Prostate gland (tissue), 2 donors: Measurements from ENCODE around the gene TIE1. TPM values are rescaled to one million over a fixed set of nuclear protein-coding genes. Genes with fewer than 3 reads are reported as not detected.

ENCODE experiments used
- DNase-seq: peaks from one replicate; pipeline ENCODE4 v3.0.0-alpha.2; 2019; ENCODE audit warnings: low spot score
- H3K27ac ChIP-seq, 2 donors: fragments of 200-600 bp; sonication (generic); 2 replicates each; pipeline ENCODE4 v1.5.1; 2017 to 2019
- H3K27me3 ChIP-seq: fragments of 200-600 bp; sonication (generic); replicated peaks from 2 replicates; pipeline ENCODE4 v1.5.1; 2019; ENCODE audit not compliant: insufficient read depth
- H3K36me3 ChIP-seq, 2 donors: fragments of 200-600 bp; sonication (generic); 1 replicate in 1 of 2; 2 replicates in 1 of 2; pipeline versions ENCODE4 v1.5.1 to v1.8.1; 2017 to 2019
- H3K4me1 ChIP-seq: fragments of 200-600 bp; sonication (generic); replicated peaks from 2 replicates; pipeline ENCODE4 v1.5.1; 2019
- H3K4me3 ChIP-seq, 2 donors: fragments of 200-600 bp; sonication (generic); 2 replicates each; pipeline ENCODE4 v1.5.1; 2017 to 2019
- H3K9me3 ChIP-seq: fragments of 200-600 bp; sonication (generic); 2 replicates; pipeline ENCODE4 v1.5.1; 2017
- POLR2A ChIP-seq: fragments of 450-650 bp; IDR thresholded peaks from one replicate; pipeline ENCODE4 v1.6.1; 2016; ENCODE audit warnings: antibody characterized with exemption, mild to moderate bottlenecking
- POLR2AphosphoS5 ChIP-seq: sonication (generic); formaldehyde crosslinking; IDR thresholded peaks from one replicate; pipeline ENCODE4 v1.6.1; 2017; ENCODE audit warnings: antibody characterized with exemption
- WGBS: methylation state at CpG from one replicate; pipeline ENCODE4 v1.1.5; 2018; 5-methylcytosine and 5-hydroxymethylcytosine counted together
- intact Hi-C: fragments of 100-400 bp; cut with DNase I; formaldehyde crosslinking; loops from one replicate; pipeline ENCODE4 v1.14.2; 2022
- total RNA-seq, 2 donors: library from RNA; depleted of rRNA; stranded (reverse); fragments of >200 nt; gene quantifications; one replicate each; pipeline ENCODE4 v1.1.0, GENCODE V29; 2016
- TF ChIP-seq, protein P1 (sequence below), 4 experiments: fragments of 200-600 bp in 2 of 4; fragments of 450-650 bp in 2 of 4; sonication (generic) in 2 of 4; IDR thresholded peaks; 1 replicate in 3 of 4; 2 replicates in 1 of 4; pipeline ENCODE4 v1.5.1; 2016 to 2019; ENCODE audit warnings: antibody characterized with exemption in 4 of 4, mild to moderate bottlenecking in 2 of 4, moderate library complexity in 2 of 4

Gene TIE1
- total RNA-seq, 2 donors from 2014 or later, result 18.7 to 21.7 TPM

DNA sequence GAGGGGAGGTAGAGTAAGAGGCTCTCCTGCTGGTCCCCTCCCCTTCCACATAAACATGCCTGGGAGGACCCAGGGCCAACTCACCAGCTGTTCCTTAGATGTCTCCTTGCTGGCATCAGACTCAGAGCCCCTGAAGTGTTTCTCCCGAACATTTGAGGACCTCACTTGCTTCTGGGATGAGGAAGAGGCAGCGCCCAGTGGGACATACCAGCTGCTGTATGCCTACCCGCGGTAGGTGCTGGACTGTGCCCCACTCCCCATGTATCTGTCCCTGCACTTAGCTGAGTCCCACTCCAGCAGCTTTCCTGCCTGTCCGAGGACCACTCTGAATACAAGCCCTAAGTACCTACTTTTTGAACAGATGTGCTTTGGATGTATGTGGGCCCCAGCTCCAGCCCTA lies 37.2 kb downstream of the TIE1 start:
- WGBS, result 90% methylated on average over 5 of the region's 5 CpGs
- no peak for DNase-seq
- TF ChIP-seq POLR2A, result no peak
- no peak for TF ChIP-seq POLR2AphosphoS5
- TF ChIP-seq, protein P1, sequence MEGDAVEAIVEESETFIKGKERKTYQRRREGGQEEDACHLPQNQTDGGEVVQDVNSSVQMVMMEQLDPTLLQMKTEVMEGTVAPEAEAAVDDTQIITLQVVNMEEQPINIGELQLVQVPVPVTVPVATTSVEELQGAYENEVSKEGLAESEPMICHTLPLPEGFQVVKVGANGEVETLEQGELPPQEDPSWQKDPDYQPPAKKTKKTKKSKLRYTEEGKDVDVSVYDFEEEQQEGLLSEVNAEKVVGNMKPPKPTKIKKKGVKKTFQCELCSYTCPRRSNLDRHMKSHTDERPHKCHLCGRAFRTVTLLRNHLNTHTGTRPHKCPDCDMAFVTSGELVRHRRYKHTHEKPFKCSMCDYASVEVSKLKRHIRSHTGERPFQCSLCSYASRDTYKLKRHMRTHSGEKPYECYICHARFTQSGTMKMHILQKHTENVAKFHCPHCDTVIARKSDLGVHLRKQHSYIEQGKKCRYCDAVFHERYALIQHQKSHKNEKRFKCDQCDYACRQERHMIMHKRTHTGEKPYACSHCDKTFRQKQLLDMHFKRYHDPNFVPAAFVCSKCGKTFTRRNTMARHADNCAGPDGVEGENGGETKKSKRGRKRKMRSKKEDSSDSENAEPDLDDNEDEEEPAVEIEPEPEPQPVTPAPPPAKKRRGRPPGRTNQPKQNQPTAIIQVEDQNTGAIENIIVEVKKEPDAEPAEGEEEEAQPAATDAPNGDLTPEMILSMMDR (IDR thresholded peaks at IDR 0.05), result no peak

DNA sequence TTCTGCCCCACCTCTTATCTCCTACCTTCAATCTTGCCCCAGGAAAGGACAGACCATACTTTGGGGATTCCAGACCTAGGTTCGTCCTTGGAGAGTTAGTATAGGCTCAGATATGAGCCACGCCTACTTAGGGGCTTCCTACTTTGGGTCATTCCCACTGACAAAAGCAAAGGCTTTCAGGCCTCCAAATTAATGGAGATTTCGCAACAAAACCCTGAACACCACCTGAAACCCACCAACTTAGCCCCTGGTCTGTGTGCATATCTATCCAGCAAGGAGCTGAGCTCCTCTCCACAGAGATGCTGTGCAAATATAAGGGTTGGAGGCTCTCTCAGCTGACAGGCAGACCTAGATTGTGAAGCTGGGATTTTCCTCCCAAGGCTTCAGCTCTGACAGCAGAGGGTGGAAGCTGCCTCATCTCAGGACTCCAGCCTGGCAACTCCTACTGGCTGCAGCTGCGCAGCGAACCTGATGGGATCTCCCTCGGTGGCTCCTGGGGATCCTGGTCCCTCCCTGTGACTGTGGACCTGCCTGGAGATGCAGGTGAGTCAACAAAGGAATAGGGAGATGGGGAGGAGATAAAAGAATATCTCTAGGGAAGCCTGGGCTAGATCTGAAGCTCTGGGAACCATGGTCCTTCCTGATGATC lies 38.9 kb downstream of the TIE1 start:
- Histone ChIP-seq H3K27me3 (no peaks in the 10 kb centered on the region), H3K27ac (no peak overlapping the region), H3K36me3 (no peaks in the 10 kb centered on the region), H3K4me3 (no peak overlapping the region), H3K4me1 (no peaks in the 10 kb centered on the region), H3K9me3 (no peaks in the 10 kb centered on the region)
- intact Hi-C loops, result no loop called here
- no peak for DNase-seq
- TF ChIP-seq POLR2AphosphoS5 (no peak), POLR2A (no peak)
- TF ChIP-seq, protein P1 (IDR thresholded peaks at IDR 0.05), result no peak
- 94% methylated on average over 6 of the region's 6 CpGs for WGBS

More for the DNA sequence above, 37.2 kb downstream of the TIE1 start:
- Histone ChIP-seq H3K4me1 (no peaks in the 10 kb centered on the region), H3K36me3 (no peaks in the 10 kb centered on the region), H3K27ac (no peak overlapping the region), H3K4me3 (no peak overlapping the region), H3K27me3 (no peaks in the 10 kb centered on the region), H3K9me3 (no peaks in the 10 kb centered on the region)
- intact Hi-C loops, result no loop called here

DNA sequence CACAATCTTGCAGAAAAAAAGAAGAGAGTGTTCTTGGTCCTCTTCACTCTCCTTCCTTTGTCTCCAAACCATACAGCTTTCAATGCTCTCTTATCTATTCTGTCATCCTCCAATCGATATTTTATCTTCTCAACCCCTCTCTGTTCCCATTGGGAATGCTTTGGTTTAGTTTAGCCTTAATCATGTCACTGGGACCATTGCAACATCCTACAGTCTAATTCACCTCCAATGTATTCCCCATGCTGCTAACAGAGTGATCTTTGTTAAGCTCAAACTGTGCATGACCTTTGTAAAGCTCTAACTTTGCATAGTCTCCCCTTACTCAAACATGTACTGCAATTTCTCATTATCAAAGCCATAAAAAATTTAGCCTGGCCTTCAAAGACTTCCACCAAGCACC lies 39.8 kb downstream of the TIE1 start:
- H3K9me3 ChIP-seq, result no peaks in the 10 kb centered on the region
- H3K4me3 ChIP-seq, result no peak overlapping the region
- H3K36me3 ChIP-seq, result no peaks in the 10 kb centered on the region
- no peak for DNase-seq
- no peaks in the 10 kb centered on the region for H3K27me3 ChIP-seq
- 71% methylated on average over 1 of the region's 1 CpG for WGBS
- intact Hi-C loops, result no loop called here
- TF ChIP-seq POLR2AphosphoS5, result no peak
- TF ChIP-seq, protein P1 (IDR thresholded peaks at IDR 0.05), result no peak
- no peak for TF ChIP-seq POLR2A
- no peaks in the 10 kb centered on the region for H3K4me1 ChIP-seq
- H3K27ac ChIP-seq, result no peak overlapping the region

DNA sequence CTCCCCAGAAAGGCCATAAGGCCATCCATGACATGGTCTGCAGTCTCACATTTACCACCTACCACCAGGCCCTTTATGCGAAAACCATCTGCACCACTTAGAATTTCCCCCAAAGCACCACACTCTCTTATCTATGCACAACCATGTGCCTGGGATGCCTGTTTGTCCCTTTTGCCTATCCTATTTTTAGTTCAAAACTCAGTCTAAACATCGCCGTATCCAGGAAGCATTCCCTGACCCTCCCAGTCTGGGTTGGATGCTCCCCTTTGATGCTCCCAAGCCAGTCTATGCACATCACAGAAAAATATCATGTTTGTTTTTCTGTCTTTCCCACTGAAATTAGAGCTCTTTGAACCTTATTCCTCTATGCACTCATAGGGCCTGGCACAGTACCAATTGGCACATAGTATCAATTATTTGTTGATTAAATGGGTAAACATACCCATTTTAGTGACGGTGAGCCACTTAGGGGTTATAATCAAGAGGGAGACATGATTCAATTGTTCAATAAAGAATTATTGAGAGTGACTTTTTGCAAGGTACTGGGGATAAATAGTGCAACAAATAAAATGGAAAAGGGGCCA lies 43.6 kb downstream of the TIE1 start:
- Histone ChIP-seq H3K36me3 (no peaks in the 10 kb centered on the region), H3K27me3 (no peaks in the 10 kb centered on the region), H3K9me3 (no peaks in the 10 kb centered on the region), H3K27ac (no peak overlapping the region), H3K4me3 (no peak overlapping the region), H3K4me1 (no peaks in the 10 kb centered on the region)
- TF ChIP-seq POLR2AphosphoS5 (no peak), POLR2A (no peak)
- TF ChIP-seq, protein P1 (IDR thresholded peaks at IDR 0.05), result no peak
- intact Hi-C loops, result no loop called here
- 63% methylated on average over 4 of the region's 4 CpGs for WGBS
- no peak for DNase-seq

DNA sequence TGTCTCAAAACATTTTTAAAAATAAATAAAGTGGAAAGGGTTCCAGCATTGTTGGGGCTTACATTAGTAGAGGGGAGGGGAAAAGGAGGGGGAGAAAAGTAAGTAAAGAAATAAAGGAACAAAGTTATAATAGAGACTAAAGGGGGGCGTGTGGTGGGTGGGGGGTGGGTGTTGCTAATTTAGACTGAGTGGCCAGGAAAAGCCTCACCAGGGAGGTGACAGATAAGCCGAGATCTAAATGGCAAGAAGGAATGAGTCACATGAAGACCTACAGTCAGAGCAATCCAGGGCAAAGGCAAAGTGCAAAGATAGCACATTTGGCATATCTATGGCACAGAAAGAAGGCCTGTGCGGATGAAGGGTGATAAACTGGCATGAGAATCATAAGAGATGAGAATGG lies 44.3 kb downstream of the TIE1 start:
- Histone ChIP-seq H3K27ac (no peak overlapping the region), H3K9me3 (no peaks in the 10 kb centered on the region), H3K4me1 (no peaks in the 10 kb centered on the region), H3K4me3 (no peak overlapping the region), H3K27me3 (no peaks in the 10 kb centered on the region), H3K36me3 (no peaks in the 10 kb centered on the region)
- DNase-seq, result no peak
- 80% methylated on average over 3 of the region's 3 CpGs for WGBS
- TF ChIP-seq POLR2AphosphoS5 (no peak), POLR2A (no peak)
- TF ChIP-seq, protein P1 (IDR thresholded peaks at IDR 0.05), result no peak
- intact Hi-C loops, result no loop called here
